LNCaP clone FGC (cell line): ENCODE data around the gene LSM14B.
"Not testable (repeated sequence)": the region's sequence is repeated elsewhere in the genome, so short reads cannot be mapped to it uniquely, and the experiment has no call there.

Experiments
- DNase-seq: peaks from one replicate; pipeline ENCODE4 v3.0.0-alpha.2; 2011; ENCODE audit warnings: low read depth
- H3K4me3 ChIP-seq: 2 replicates; pipeline ENCODE4 v1.5.1; 2011; ENCODE audit warnings: mild to moderate bottlenecking, low read depth, low read length, control low read depth
- TF ChIP-seq, protein P1 (sequence below): IDR thresholded peaks from 2 replicates; pipeline ENCODE4 v1.5.1; 2012; ENCODE audit warnings: mild to moderate bottlenecking; ENCODE audit not compliant: control insufficient read depth, insufficient read depth; ENCODE audit errors: extremely low read depth

The LSM14B gene

GRCh38 chr20:62147528-62147927, 25.3 kb downstream of the LSM14B start:
- DNase-seq, result no peak
- TF ChIP-seq, protein P1, sequence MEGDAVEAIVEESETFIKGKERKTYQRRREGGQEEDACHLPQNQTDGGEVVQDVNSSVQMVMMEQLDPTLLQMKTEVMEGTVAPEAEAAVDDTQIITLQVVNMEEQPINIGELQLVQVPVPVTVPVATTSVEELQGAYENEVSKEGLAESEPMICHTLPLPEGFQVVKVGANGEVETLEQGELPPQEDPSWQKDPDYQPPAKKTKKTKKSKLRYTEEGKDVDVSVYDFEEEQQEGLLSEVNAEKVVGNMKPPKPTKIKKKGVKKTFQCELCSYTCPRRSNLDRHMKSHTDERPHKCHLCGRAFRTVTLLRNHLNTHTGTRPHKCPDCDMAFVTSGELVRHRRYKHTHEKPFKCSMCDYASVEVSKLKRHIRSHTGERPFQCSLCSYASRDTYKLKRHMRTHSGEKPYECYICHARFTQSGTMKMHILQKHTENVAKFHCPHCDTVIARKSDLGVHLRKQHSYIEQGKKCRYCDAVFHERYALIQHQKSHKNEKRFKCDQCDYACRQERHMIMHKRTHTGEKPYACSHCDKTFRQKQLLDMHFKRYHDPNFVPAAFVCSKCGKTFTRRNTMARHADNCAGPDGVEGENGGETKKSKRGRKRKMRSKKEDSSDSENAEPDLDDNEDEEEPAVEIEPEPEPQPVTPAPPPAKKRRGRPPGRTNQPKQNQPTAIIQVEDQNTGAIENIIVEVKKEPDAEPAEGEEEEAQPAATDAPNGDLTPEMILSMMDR, result no peak
- H3K4me3 ChIP-seq, result no peak overlapping the region

DNA sequence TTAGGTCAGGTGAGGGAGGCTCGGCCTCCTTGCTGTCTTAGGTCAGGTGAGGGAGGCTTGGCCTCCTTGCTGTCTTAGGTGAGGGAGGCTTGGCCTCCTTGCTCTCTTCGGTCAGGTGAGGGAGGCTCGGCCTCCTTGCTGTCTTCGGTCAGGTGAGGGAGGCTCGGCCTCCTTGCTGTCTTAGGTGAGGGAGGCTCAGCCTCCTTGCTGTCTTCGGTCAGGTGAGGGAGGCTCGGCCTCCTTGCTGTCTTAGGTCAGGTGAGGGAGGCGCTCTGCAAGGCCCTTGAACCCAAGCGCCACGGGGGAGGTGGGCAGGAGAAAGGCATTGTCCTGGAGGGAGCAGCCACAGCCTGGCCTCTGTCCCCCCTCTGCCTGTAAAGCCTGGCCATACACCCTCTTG, 26.1 kb downstream of the LSM14B start:
- H3K4me3 ChIP-seq, DNase-seq: not testable (repeated sequence)

- no peak for DNase-seq
- no peak overlapping the region for H3K4me3 ChIP-seq
- TF ChIP-seq, protein P1, result no peak
These were observed 26.6 kb downstream of the LSM14B start for GRCh38 chr20:62148908-62149314.

DNA sequence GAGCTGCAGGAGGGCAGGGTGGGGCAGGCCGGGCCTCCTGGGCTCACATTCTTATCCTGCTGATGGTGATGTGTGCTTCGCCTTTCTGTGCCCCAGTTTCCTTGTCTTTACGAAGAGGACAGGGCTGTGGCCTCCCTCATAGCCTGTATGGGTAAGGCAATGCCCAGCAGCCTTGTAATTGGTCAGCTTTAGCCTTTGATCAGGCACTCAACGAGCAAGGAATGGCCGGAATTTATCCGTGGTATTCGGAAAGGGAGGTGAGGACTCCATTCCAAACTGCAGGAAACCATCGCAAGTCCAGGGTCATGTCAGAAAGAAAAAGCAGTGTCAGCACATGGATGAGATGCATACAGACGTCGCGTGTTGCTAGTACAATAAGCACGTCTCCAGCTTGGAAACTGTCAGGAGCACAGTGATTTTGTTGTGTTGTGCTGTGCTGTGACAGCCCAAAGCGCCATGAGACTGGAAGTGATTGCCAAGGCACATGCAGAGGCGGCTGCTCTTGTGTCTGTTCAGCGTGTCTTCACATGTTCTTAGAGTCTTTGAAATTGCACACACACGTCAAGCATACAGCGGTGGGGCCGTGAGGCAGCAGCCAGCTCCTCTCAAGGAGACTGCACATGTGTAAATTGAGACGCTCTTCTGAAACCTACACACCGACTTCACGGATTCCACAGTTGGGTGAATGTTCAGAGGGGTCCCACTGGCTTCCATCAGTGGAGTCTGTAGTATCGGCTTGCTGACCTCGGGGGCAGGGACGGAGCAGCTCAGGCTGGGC, 27.4 kb downstream of the LSM14B start:
- no peak for DNase-seq
- H3K4me3 ChIP-seq, result no peak overlapping the region
- TF ChIP-seq, protein P1, result no peak

DNA sequence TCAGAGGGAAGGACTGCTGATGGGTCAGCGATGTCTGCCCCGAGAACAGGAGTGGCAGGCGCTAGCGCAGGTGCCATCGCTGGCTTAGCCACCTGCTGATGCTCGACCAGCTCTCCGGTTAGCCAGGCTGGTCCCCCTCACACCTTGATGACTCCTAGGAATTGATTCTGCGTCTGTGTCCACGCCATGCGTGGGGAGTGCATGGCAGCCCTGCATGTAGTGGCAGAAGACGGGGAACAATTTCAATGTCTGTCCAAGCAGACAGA, 28.0 kb downstream of the LSM14B start:
- no peak overlapping the region for H3K4me3 ChIP-seq
- DNase-seq, result no peak
- TF ChIP-seq, protein P1, result no peak

- no peak overlapping the region for H3K4me3 ChIP-seq
- no peak for DNase-seq
- TF ChIP-seq, protein P1, result no peak
These were observed 28.9 kb downstream of the LSM14B start for GRCh38 chr20:62151225-62151624.

GRCh38 chr20:62151835-62152364, 29.6 kb downstream of the LSM14B start:
- TF ChIP-seq, protein P1, result no peak
- no peak for DNase-seq
- H3K4me3 ChIP-seq, result no peak overlapping the region
